PFSK-1 (cell line): ENCODE data around the gene TFDP2.

Source experiments
- FOXP2 ChIP-seq: optimal IDR thresholded peaks from 2 replicates; pipeline ENCODE3; 2011; ENCODE audit warnings: borderline replicate concordance, control low read depth, inconsistent platforms; ENCODE audit not compliant: insufficient read depth; ENCODE audit errors: extremely low read length, extremely low read depth
- POLR2AphosphoS5 ChIP-seq: IDR thresholded peaks from 2 replicates; pipeline ENCODE4 v1.6.1; 2012; ENCODE audit warnings: low read depth, mild to moderate bottlenecking, control low read depth, low read length, moderate library complexity
- SIN3A ChIP-seq: IDR thresholded peaks from 2 replicates; pipeline ENCODE4 v1.6.1; 2012; ENCODE audit warnings: mild to moderate bottlenecking, low read length, moderate library complexity, borderline replicate concordance; ENCODE audit not compliant: insufficient read depth
- TAF1 ChIP-seq: IDR thresholded peaks from 2 replicates; pipeline ENCODE4 v1.6.1; 2012; ENCODE audit warnings: low read length, control low read depth, borderline replicate concordance; ENCODE audit not compliant: insufficient read depth
- TF ChIP-seq, protein P1 (sequence below), 2 experiments: IDR thresholded peaks; 2 replicates each; pipeline versions ENCODE4 v1.6.1 to v1.8.0; 2011 to 2012; ENCODE audit warnings: low read depth in 2 of 2, low read length in 2 of 2, control low read depth in 1 of 2, inconsistent platforms in 1 of 2, mild to moderate bottlenecking in 1 of 2, moderate library complexity in 1 of 2; ENCODE audit not compliant: insufficient read depth in 1 of 2

Gene TFDP2

DNA sequence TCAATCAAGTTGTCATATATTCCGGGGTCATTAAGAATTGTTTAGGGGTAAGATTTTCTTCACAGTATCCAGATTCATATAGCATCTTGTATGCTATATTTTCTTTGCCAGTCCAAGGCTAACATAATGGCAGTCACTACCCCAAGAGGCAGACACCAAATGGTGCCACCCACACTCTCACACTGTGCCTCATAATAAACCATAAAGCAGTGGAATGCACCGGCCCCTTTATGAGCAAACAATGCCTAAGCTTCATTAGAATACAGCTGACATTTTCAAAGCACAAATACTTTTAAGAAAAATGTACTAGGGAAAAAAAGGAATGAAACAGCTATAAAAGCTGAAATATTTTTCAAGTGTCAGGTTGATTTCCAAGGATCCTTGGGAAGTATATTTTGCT lies 121.6 kb downstream of the TFDP2 start:
- TF ChIP-seq, protein P1, sequence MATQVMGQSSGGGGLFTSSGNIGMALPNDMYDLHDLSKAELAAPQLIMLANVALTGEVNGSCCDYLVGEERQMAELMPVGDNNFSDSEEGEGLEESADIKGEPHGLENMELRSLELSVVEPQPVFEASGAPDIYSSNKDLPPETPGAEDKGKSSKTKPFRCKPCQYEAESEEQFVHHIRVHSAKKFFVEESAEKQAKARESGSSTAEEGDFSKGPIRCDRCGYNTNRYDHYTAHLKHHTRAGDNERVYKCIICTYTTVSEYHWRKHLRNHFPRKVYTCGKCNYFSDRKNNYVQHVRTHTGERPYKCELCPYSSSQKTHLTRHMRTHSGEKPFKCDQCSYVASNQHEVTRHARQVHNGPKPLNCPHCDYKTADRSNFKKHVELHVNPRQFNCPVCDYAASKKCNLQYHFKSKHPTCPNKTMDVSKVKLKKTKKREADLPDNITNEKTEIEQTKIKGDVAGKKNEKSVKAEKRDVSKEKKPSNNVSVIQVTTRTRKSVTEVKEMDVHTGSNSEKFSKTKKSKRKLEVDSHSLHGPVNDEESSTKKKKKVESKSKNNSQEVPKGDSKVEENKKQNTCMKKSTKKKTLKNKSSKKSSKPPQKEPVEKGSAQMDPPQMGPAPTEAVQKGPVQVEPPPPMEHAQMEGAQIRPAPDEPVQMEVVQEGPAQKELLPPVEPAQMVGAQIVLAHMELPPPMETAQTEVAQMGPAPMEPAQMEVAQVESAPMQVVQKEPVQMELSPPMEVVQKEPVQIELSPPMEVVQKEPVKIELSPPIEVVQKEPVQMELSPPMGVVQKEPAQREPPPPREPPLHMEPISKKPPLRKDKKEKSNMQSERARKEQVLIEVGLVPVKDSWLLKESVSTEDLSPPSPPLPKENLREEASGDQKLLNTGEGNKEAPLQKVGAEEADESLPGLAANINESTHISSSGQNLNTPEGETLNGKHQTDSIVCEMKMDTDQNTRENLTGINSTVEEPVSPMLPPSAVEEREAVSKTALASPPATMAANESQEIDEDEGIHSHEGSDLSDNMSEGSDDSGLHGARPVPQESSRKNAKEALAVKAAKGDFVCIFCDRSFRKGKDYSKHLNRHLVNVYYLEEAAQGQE (IDR thresholded peaks at IDR 0.05; ENCODE audit: insufficient read depth in 1 of 2, low read depth in 2 of 2, low read length in 2 of 2): no peak
- no peak for TF ChIP-seq SIN3A
- no peak for TF ChIP-seq TAF1
- no peak for TF ChIP-seq FOXP2
- no peak for TF ChIP-seq POLR2AphosphoS5

DNA sequence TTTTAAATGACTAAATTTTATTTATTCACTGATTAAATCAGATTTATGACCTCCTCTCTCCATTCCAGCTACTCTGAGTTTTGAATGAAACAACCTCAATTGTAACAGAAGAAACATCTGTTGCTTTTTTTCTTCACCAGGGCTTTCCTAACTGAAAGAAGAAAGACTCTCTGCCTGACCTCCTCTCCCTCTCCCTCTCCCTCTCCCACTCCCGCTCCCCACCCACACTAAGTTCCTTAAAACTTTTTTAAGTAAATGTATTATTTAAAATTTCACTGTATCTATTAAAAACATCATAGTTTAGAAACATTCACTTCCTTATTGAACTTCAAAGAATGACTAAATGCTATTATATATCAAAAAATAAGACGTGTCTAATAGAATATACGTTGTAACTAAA lies 122.0 kb downstream of the TFDP2 start:
- TF ChIP-seq, protein P1 (IDR thresholded peaks at IDR 0.05; ENCODE audit: insufficient read depth in 1 of 2, low read depth in 2 of 2, low read length in 2 of 2): no peak
- TF ChIP-seq SIN3A (no peak), FOXP2 (no peak), TAF1 (no peak), POLR2AphosphoS5 (no peak)

- TF ChIP-seq POLR2AphosphoS5 (no peak), SIN3A (no peak), TAF1 (no peak), FOXP2 (no peak)
- TF ChIP-seq, protein P1 (IDR thresholded peaks at IDR 0.05; ENCODE audit: insufficient read depth in 1 of 2, low read depth in 2 of 2, low read length in 2 of 2): no peak
Observed at GRCh38 chr3:142026333-142026732, 123.0 kb downstream of the TFDP2 start.

- TF ChIP-seq FOXP2: no peak
- no peak for TF ChIP-seq TAF1
- no peak for TF ChIP-seq SIN3A
- TF ChIP-seq POLR2AphosphoS5: no peak
- TF ChIP-seq, protein P1 (IDR thresholded peaks at IDR 0.05; ENCODE audit: insufficient read depth in 1 of 2, low read depth in 2 of 2, low read length in 2 of 2): no peak
Observed at GRCh38 chr3:142022381-142022780, 127.0 kb downstream of the TFDP2 start.

GRCh38 chr3:142021127-142021526 lies 128.2 kb downstream of the TFDP2 start:
- TF ChIP-seq, protein P1 (IDR thresholded peaks at IDR 0.05; ENCODE audit: insufficient read depth in 1 of 2, low read depth in 2 of 2, low read length in 2 of 2): no peak
- TF ChIP-seq TAF1 (no peak), FOXP2 (no peak), POLR2AphosphoS5 (no peak), SIN3A (no peak)
